Measurements from ENCODE around the gene IFT22.
"Not testable (repeated sequence)": the region's sequence is repeated elsewhere in the genome, so short reads cannot be mapped to it uniquely, and the experiment has no call there.

IFT22 gene

GRCh38 chr7:101308245-101309085 is 13.1 kb downstream of the IFT22 start:
- DNase-seq (ENCODE audit: low read depth) = peak; percentile 33

DNA sequence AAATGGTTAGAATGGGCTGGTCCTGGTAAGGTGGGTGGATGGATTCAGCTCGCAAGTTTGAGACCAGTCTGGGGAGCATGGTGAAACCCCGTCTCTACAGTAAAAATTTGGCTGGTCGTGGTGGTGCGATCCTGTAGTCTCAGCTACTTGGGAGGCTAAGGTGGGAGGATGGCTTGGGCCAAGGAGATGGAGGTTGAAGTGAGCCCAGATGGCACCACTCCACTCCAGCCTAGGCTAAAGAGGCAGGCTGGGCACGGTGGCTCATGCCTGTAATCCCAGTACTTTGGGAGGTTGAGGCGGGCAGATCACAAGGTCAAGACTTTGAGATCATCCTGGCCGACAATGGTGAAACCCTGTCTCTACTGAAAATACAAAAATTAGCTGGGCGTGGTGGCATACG is 15.3 kb downstream of the IFT22 start:
- no peak for DNase-seq (ENCODE audit: low read depth)

DNA sequence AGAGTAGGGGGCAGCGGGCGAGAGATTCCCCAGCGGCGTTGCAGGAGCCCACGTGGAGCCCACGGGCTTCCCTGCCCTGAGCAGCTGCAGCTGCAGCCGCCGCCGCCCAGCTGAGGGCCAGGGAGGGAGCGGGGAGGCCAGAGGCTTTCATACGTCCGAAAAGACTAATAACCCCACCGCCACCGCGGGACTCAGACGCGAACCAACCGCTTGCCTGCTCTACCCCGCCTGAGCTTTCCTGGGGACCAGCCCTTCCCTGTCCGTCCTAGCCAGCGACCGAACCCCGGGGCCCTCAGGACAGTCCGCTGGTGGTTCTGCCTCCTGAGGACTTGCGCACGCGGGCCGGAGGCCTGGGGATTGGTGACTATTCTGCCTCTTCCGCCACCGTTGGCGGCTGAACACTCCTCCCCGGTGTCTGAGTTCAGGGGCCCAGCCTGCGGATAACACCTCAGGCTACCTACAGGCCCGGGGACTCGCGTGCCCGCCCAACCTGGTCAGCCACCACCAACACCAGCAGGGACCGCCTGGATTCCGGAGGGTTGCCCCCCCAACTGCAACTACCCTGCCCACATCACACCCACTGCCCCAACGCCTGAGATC is 18.4 kb downstream of the IFT22 start:
- no peak for DNase-seq (ENCODE audit: low read depth)

GRCh38 chr7:101302641-101303101 is 18.9 kb downstream of the IFT22 start:
- DNase-seq (ENCODE audit: low read depth) = no peak

GRCh38 chr7:101300465-101301376 is 20.9 kb downstream of the IFT22 start:
- DNase-seq (ENCODE audit: low read depth) = no peak

DNA sequence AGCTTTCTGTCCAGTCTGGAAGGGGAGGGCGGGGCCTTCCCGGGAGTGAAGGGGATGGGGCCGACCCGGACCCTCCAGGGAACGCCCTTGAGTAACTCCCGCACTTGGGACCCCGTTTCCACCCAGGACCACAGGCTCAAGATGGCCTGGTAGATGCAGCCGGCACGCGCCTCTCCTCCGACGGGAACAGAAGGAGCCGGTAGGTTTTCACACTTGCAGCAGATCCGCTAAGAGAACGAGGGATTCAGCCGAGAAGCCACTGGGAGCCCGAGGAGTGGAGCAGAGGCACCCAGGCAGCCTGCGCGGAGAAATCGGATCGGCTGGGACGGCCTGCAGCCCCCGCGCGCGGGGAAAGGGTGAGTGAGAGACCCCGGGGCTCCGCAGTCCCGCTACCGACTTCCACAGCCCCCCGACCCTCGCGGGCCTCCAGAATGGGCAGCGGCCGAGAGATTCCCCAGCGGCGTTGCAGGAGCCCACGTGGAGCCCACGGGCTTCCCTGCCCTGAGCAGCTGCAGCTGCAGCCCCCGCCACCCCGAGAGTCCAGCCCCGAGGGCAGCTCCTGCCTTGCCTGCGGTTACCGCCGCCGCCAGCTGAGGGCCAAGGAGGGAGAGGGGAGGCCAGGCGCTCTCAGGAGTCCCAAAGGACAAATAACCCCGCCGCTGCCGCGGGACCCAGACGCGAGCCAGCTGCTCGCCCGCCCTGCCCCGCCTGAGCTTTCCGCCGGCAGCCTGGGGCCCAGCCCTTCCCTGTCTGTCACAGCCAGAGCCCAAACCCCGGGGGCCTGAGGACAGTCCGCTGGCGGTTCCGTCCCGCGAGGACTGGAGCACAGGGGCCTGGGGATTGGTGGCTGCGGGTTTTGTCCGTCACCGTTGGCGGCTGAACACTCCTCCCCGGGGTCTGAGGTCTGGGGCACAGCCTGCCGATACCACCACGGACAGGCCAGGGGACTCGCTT is 21.8 kb downstream of the IFT22 start:
- no peak for DNase-seq (ENCODE audit: low read depth)

DNA sequence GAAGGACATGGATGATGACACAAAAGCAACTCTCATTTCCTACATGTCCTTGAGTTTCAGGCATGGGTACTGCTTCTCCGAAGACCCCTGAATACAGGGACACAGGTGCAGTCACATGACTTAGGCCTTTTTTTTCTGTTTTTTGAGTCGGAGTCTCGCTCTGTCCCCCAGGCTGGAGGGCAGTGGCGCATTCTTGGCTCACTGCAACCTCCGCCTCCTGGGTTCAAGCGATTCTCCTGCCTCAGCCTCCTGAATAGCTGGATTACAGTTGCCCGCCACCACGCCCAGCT is 26.8 kb downstream of the IFT22 start:
- no peak for DNase-seq (ENCODE audit: low read depth)

GRCh38 chr7:101294039-101294831 is 27.4 kb downstream of the IFT22 start:
- no peak for DNase-seq (ENCODE audit: low read depth)

GRCh38 chr7:101293069-101294021 is 28.3 kb downstream of the IFT22 start:
- DNase-seq (ENCODE audit: low read depth) = not testable (repeated sequence)

- DNase-seq (ENCODE audit: low read depth) = peak; percentile 22
Observed at GRCh38 chr7:101292566-101292965, 29.0 kb downstream of the IFT22 start.

DNA sequence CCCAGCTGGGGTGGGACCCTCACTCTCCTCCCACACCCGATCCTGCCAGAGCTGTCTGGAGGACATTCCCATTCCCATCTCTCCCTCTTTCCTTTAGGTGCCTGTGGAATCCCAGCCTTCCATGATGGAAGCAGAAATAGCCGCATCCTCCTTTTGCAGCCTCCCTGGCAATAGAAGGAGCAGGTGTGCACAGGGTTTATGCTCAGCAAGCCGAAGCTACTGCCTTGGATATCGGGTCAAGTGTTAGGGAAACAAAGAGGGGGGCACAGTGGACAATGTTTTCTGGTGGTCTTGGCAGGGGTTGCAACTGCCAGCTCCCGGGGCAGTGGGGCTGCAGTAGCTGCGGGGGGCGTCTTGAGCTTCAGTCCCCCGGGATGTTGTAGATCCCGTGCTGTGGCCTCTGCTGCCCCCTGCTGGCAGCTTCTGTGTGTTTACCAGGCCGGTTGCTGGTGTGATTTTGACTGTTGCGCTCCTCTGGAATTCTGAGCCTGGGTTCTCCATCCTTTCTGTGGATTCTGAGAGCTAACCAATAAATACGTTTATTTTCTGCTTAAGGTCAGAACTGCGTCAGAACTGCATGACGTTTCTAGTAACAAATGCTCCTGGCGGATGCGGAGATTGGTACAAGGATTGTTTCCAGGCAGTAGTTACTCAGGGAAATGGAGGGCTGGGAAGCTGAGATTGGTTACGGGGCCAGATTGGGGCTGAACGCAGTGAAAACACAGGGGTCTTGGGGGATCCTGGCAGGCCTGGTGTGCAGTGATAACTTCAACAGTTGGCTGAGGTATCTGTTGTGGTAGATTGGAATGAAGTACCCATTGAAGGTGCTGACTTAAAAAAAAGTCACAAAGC is 31.2 kb downstream of the IFT22 start:
- DNase-seq (ENCODE audit: low read depth) = peak; percentile 47

- not testable (repeated sequence) for DNase-seq (ENCODE audit: low read depth)
Observed at GRCh38 chr7:101289687-101290086, 31.9 kb downstream of the IFT22 start.

DNA sequence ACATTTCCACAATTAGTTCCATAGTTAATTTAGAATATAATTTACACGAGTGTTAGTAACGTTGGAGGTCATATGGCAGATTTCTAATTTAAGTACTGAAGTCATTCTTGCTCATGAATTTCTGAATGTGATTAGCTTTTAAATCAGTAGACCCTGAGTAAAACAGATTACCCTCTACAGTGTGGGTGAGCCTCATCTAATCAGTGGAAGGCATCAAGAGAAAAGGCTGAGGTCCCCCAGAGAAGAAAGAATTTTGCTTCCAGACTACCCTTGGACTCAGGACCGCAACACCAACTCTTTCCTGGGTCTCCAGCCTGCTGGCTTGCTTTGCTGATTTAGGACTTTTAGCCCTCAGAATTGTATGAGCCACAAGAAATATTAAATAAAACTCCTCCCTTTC is 33.2 kb downstream of the IFT22 start:
- DNase-seq (ENCODE audit: low read depth) = no peak

DNA sequence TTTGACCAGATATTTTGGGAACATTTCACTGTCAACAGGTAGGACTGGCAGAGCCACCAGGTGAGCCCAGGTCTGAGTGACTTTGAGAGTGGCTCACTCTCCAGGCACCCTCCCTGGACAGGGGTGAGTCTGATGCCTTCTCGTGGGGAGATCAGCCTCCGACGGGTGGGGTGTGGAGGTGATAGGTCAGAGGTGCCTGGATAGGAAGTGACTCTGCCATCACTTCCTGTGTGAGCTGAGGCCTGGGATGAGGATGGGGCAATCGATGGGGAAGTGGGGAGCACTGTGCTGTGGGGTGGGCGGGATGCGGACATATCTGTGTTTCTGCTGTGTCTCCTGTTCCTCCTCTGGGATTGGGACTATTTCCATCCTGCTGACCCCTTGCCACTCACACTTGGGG is 34.6 kb downstream of the IFT22 start:
- no peak for DNase-seq (ENCODE audit: low read depth)

- not testable (repeated sequence) for DNase-seq (ENCODE audit: low read depth)
Observed at GRCh38 chr7:101285880-101286279, 35.7 kb downstream of the IFT22 start.

DNA sequence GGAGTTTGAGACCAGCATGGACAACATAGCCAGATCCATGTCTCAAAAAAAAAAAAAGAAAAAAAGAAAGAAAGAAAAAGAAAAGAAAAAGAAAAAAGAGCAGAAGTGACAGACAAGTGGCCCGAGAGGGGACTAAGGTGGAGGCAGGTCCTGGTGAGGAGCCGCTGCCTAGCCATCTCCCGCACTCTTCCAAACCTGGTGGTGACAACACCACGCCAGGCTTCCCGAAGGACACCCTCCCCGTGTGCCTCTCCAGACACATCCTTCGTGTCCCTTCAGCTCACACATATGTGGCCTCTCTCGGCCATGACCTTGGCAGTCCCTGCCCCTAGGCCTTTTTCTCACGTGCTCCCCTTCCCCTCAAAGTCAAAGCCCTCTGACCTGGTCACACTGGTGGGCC is 36.4 kb downstream of the IFT22 start:
- no peak for DNase-seq (ENCODE audit: low read depth)

GRCh38 chr7:101280912-101281311 is 40.7 kb downstream of the IFT22 start:
- DNase-seq (ENCODE audit: low read depth) = not testable (repeated sequence)

GRCh38 chr7:101278461-101279292 is 42.9 kb downstream of the IFT22 start:
- DNase-seq (ENCODE audit: low read depth) = no peak

Measured in EH (cell line).